Body of pancreas (tissue), 4 donors: Measurements from ENCODE around the gene CYS1.
A peak's percentile ranks its signal among the peaks of the same experiment; 100 is the strongest.

Source experiments
- CTCF ChIP-seq, 7 experiments: fragments of 450-650 bp in 4 of 7; fragments of 200-600 bp in 3 of 7; sonication (generic) in 3 of 7; IDR thresholded peaks; one replicate each; pipeline ENCODE4 v1.5.1; 2016 to 2019; ENCODE audit warnings: antibody characterized with exemption in 7 of 7
- POLR2A ChIP-seq, 3 donors: fragments of 450-650 bp; IDR thresholded peaks; one replicate each; pipeline ENCODE4 v1.6.1; 2016; ENCODE audit warnings: antibody characterized with exemption in 3 of 3, mild to moderate bottlenecking in 2 of 3

GRCh38 chr2:10086950-10087349 lies 6.7 kb upstream of the CYS1 start:
- TF ChIP-seq CTCF (IDR thresholded peaks at IDR 0.05) (peak in 1 of 7 experiments; percentile 2), POLR2A (IDR thresholded peaks at IDR 0.05) (no peak)
